ENCODE data around the gene GPR176.
"Not testable (repeated sequence)": the region's sequence is repeated elsewhere in the genome, so short reads cannot be mapped to it uniquely, and the experiment has no call there.

Gene GPR176

DNA sequence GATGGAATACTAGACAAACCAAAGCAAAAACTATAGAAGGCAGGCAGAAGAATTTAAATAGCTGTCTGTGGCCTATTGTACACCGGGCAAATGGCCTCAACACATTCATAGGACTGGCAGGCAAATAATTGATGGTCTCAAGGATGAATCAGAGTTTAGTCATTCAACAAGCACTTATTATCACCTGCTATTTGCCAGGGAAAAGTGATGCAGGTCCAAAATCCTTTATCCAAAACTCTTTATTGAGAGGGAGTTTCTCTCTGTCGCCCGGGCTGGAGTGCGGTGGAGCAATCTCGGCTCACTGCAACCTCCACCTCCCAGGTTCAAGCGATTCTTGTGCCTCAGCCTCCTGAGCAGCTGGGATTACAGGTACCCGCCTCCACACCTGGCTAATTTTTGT lies 16.1 kb upstream of the GPR176 start:
- DNase-seq (ENCODE audit: low read depth), result no peak

GRCh38 chr15:39935241-39935640 lies 15.2 kb upstream of the GPR176 start:
- DNase-seq (ENCODE audit: low read depth), result no peak

GRCh38 chr15:39934397-39935071 lies 14.5 kb upstream of the GPR176 start:
- no peak for DNase-seq (ENCODE audit: low read depth)

GRCh38 chr15:39931615-39932014 lies 11.5 kb upstream of the GPR176 start:
- DNase-seq (ENCODE audit: low read depth), result no peak

DNA sequence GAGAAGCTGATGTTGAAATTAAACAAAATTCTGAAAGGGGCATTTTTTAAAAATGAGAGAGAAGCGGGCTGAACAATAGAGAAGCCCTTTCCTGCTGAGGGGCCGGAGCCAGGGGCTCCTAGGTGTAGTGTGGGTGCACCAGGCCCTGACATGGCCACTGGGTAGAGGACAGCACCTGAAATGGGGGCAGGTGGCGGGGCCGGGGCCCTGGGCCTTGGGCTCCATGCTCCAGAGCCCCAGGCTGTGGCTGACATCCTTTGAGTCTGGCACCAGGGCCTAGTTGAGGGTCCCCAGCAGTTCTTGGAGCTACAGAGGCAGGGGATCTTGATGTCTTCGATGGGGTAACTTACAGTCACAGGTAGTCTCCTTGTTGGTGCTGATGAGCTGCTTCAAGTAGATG lies 6.5 kb upstream of the GPR176 start:
- no peak for DNase-seq (ENCODE audit: low read depth)

DNA sequence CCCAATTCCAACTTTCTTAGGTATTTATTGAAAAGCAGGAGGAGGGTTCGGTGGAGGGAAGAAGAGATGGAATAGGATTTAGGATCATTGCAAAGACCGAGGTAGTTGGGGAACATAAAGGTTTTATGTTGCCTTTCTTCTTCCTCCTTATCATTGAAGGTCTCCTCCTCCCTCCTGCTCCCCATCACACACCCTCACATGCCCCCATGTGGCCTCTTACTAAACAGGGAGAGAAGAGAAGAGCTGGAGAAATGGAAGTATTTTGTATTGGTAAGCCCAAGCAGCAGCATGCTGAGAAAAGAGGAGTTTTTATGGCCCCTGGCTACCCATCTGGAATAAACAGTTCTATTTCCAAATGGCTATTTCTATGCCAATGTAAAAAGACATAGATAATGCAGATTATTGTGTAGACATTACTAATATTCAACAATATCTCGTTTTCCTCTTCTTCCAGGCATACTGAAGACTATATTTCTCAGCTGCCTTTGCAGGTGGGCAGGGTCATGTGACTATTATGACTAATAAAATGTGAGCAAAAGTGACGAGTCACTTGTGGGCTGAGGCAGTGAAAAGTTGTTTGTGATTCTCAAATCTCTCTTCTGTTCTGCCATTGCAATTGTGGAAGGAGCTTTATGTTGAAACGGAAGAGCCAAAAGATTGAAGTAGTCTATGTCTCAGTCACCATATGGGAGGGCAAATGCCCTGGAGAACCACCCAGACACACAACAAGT lies 5.2 kb upstream of the GPR176 start:
- DNase-seq (ENCODE audit: low read depth), result no peak

GRCh38 chr15:39924437-39924836 lies 4.4 kb upstream of the GPR176 start:
- no peak for DNase-seq (ENCODE audit: low read depth)

DNA sequence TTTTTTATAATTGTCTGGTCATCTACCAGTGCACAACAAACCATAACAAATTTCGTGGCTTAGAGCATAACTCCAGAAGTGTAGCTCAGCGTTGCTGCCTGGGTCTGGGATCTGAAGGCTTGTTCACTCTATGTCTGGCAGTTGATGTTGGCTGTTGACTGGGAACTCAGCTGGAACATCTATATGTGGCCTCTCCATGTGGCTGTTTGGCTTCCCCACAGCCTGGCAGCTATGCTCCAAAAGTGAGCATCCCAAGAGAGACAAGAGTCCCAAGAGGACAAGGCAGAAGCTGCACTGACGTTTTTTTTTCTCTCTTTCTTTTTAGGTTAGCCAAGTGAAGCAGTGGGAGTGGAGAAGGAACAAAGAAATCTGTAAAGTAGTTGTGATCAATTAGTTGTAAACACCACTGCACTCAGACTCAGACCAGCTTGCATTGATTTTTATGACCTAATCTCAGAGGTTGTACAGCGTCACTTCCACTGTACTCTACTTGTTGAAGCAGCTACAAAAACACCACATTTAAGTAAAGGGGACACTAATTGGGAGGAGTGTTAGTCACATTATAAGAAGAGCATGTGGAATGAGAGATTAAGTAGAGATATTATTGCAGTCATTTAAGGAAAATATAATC lies 2.5 kb upstream of the GPR176 start:
- DNase-seq (ENCODE audit: low read depth), result no peak

GRCh38 chr15:39921274-39921638 lies 1.2 kb upstream of the GPR176 start:
- no peak for DNase-seq (ENCODE audit: low read depth)

DNA sequence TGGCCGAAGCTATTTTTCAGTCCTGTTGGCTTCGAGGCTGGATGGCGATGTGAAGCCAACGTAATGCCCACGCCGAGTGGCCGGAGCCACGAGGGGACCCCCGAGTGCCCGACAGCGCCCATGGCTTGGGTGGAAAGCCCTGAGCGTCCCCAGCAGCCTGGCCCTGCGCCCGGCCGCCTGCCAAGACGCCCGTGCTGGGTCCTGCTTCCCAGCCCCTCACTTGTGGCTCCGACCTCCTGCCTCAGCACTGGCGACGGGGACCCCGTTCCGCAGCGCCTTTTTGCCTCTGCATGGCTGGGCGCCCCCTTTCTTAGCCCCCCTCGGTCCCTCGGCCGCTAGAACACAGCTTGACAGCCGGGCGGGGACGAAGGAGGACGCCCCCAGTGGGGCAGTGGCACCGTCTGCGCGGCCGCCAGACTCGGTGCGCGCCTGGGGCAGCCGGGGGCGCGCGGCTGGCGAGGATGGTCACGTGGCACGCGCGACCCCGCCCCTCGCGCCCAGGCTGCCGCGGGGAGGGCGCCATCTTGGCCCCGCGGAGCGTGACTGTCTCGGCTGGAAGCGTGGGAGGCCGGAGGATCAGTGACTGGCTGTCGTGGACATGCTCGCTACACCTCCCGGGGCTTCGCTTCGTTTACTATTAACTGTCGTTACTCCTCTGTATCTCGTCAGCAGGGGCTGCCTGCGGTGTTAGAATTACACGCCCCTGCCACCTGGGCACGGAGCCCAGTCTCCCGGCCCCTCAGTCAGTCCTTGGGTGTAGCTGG lies 626 bp upstream of the GPR176 start:
- DNase-seq (ENCODE audit: low read depth), result peak; percentile 66

GRCh38 chr15:39919411-39919747 lies 687 bp downstream of the GPR176 start:
- DNase-seq (ENCODE audit: low read depth), result no peak

DNA sequence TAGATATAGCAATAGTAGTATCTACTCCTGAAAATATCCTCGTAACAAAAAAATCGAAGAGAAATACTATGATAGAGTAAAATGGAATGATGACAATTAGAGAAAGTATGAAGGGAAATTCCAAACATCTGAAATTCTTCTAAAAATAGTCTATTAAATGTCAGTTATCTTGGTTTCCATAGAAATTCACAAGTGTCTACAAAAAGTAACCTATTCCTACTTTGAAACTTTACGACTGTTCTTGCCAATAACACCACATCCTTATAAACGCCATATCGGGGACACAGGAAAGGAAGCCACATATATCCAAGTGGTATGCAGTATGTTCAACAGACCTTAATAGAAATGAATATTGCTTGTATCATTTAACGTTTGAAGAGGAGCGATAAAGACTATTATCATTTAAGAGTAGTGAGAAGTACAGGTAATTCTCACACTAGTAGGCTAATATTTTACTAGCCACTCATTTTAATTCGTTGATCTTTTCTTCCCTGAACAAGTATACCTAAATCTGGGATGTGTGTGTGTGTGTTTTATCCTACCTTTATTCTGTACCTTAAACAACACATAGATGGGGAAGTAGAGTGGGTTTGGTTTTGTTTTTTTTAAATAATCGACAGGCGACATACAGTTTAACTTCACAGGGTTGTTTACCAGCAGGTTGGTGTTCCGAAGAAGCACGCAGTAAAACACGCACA lies 1.2 kb downstream of the GPR176 start:
- no peak for DNase-seq (ENCODE audit: low read depth)

GRCh38 chr15:39914977-39915376 lies 5.1 kb downstream of the GPR176 start:
- DNase-seq (ENCODE audit: low read depth), result no peak

GRCh38 chr15:39909007-39909406 lies 11.1 kb downstream of the GPR176 start:
- no peak for DNase-seq (ENCODE audit: low read depth)

DNA sequence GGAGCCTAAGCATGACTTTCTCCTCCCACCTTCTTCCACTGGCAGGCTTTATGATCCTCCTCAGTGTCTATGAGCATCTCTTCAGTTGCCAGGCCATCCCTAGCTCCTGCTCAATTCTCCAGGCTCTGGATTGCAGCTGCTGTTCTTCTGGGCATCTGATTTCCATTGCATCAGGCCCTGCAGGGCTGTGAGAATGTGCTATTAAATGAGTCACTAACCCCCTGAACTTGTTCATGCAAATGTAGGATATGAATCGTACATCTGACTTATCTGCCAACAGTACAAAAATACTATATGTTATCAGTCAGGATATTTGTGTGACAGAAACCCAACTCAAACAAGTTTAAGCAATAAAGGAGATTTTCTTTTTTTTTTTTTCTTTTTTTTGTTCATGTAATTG lies 11.9 kb downstream of the GPR176 start:
- no peak for DNase-seq (ENCODE audit: low read depth)

- no peak for DNase-seq (ENCODE audit: low read depth)
These were observed 12.8 kb downstream of the GPR176 start for GRCh38 chr15:39907216-39907615.

- no peak for DNase-seq (ENCODE audit: low read depth)
These were observed 16.0 kb downstream of the GPR176 start for GRCh38 chr15:39904115-39904514.

GRCh38 chr15:39898317-39898716 lies 21.7 kb downstream of the GPR176 start:
- DNase-seq (ENCODE audit: low read depth), result no peak

GRCh38 chr15:39896846-39897245 lies 23.2 kb downstream of the GPR176 start:
- DNase-seq (ENCODE audit: low read depth), result no peak

- DNase-seq (ENCODE audit: low read depth), result no peak
These were observed 24.0 kb downstream of the GPR176 start for GRCh38 chr15:39896101-39896500.

GRCh38 chr15:39893051-39893450 lies 27.0 kb downstream of the GPR176 start:
- DNase-seq (ENCODE audit: low read depth), result not testable (repeated sequence)

GRCh38 chr15:39892418-39892817 lies 27.6 kb downstream of the GPR176 start:
- DNase-seq (ENCODE audit: low read depth), result no peak
